PC-9 (cell line): Measurements from ENCODE around the gene ELK4. TPM values are rescaled to one million over a fixed set of nuclear protein-coding genes. Genes with fewer than 3 reads are reported as not detected.

Experiments
- BruUV-seq: library from RNA; stranded (reverse); fragments of 400-500 nt; replicated peaks from 2 replicates; lab custom pipeline; 2021; lab: Mats Ljungman, UMichigan
- CTCF ChIA-PET: fragments of 300-600 bp; sonication (Branson Sonifier 250); formaldehyde crosslinking; loops from one replicate; lab custom pipeline; 2022; ENCODE audit warnings: antibody characterized with exemption; lab: Charles Lee
- POLR2A ChIA-PET: fragments of 300-600 bp; sonication (Branson Sonifier 250); formaldehyde crosslinking; loops from one replicate; lab custom pipeline; 2022; ENCODE audit warnings: antibody characterized with exemption; ENCODE audit not compliant: unreplicated experiment; lab: Charles Lee
- DNase-seq, 2 experiments: peaks; one replicate each; pipeline versions ENCODE4 v3.0.0 to v3.0.0-alpha.2; 2015 to 2022; ENCODE audit warnings: mixed read lengths in 1 of 2
- H2AFZ ChIP-seq: fragments of 200-600 bp; sonication (generic); 2 replicates; pipeline ENCODE4 v1.8.1; 2017; ENCODE audit warnings: antibody characterized with exemption
- H3F3A ChIP-seq: fragments of 200-600 bp; sonication (generic); 2 replicates; pipeline ENCODE4 v1.8.1; 2017; ENCODE audit warnings: antibody characterized with exemption, mild to moderate bottlenecking, low read depth; ENCODE audit not compliant: insufficient read depth
- H3K27ac ChIP-seq: fragments of 200-600 bp; sonication (generic); 2 replicates; pipeline ENCODE4 v1.6.1; 2016; ENCODE audit warnings: mixed run types
- H3K27me3 ChIP-seq: fragments of 200-600 bp; sonication (generic); 2 replicates; pipeline ENCODE4 v1.6.1; 2016; ENCODE audit warnings: low read depth, mixed run types; ENCODE audit not compliant: insufficient read depth
- H3K36me3 ChIP-seq: fragments of 200-600 bp; sonication (generic); 2 replicates; pipeline ENCODE4 v1.6.1; 2016; ENCODE audit warnings: low read depth, mixed run types
- H3K4me1 ChIP-seq: fragments of 200-600 bp; sonication (generic); replicated peaks from 2 replicates; pipeline ENCODE4 v1.6.1; 2016; ENCODE audit warnings: mixed run types; ENCODE audit not compliant: insufficient read depth
- H3K4me2 ChIP-seq: fragments of 200-600 bp; sonication (generic); 2 replicates; pipeline ENCODE4 v1.6.1; 2017; ENCODE audit warnings: mixed run types
- H3K4me3 ChIP-seq: fragments of 200-600 bp; sonication (generic); 2 replicates; pipeline ENCODE4 v1.6.1; 2016; ENCODE audit warnings: mixed run types
- H3K79me2 ChIP-seq: fragments of 200-600 bp; sonication (generic); 2 replicates; pipeline ENCODE4 v1.6.1; 2017; ENCODE audit warnings: low read depth, mixed run types
- H3K9me2 ChIP-seq: fragments of 200-600 bp; sonication (generic); 2 replicates; pipeline ENCODE4 v1.8.1; 2017; ENCODE audit warnings: mild to moderate bottlenecking; ENCODE audit not compliant: insufficient read depth
- H3K9me3 ChIP-seq: fragments of 200-600 bp; sonication (generic); 2 replicates; pipeline ENCODE4 v1.8.1; 2016; ENCODE audit warnings: low read depth; ENCODE audit not compliant: insufficient read depth
- H4K20me1 ChIP-seq: fragments of 200-600 bp; sonication (generic); 2 replicates; pipeline ENCODE4 v1.8.1; 2017; ENCODE audit not compliant: insufficient read depth
- CTCF ChIP-seq: fragments of 200-600 bp; sonication (generic); conservative IDR thresholded peaks from 2 replicates; pipeline ENCODE4 v1.6.1; 2017; ENCODE audit warnings: mixed run types, antibody characterized with exemption, mild to moderate bottlenecking, moderate library complexity
- EZH2 ChIP-seq: fragments of 200-600 bp; sonication (generic); IDR thresholded peaks from 2 replicates; pipeline ENCODE4 v1.8.0; 2017; ENCODE audit warnings: antibody characterized with exemption, low read depth
- intact Hi-C: fragments of 100-400 bp; cut with micrococcal nuclease; formaldehyde crosslinking; loops from one replicate; pipeline ENCODE4 v1.10.0; 2022; ENCODE audit not compliant: unreplicated experiment
- total RNA-seq: library from RNA; stranded (reverse); gene quantifications from 2 replicates; pipeline ENCODE4 v1.2.3, GENCODE V29; 2021

The ELK4 gene
- total RNA-seq, 1 experiment from 2014 or later, result 48.1 TPM

DNA sequence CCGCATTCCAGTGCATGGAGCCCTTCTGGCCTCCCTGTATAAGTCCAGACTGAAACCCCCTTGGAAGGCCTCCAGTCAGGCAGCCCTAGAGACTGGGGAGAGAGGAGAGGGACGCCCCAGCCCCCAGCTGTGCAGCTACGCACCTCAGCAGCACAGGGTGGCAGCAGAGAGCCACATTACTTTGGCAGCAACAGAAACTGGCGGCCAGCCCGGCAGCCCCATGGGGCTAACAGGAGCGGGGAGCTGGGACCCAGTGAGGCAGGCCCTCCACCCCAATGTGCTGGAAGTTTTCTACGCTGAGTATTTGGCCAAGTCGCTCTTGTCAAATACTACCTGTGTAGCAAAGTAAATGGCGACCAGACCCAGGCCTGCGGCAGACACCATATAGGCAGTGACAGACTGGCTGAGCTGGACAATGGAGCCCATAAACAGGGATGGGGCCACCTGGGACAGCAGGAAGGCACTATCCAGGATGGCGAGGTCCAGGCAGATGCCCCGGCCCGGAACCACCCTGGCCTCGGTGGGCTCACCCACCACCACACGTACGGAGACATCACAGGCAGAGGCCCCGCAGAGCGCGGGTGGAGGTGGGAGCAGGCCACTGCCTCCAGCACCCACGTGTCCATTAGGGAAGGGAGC lies 27.3 kb upstream of the ELK4 start:
- H4K20me1 ChIP-seq, result 0 out of 2 replicates have a peak, but pooled peaks cover 4% of the 10 kb centered on the region
- H3K4me2 ChIP-seq, result no peak overlapping the region
- POLR2A ChIA-PET, result interaction anchor here (1.1 kb wide), 1 partner anchor 27 kb away, joined by 3 read pairs; no protein-coding TSS in a partner anchor
- H2AFZ ChIP-seq, result no peak overlapping the region
- peak in 1 of 2 experiments; percentile 74 for DNase-seq
- H3F3A ChIP-seq, result peaks cover 17% of the 10 kb centered on the region
- H3K9me2 ChIP-seq, result no peaks in the 10 kb centered on the region
- no peak overlapping the region for H3K27ac ChIP-seq
- BruUV-seq, result no TSS peak
- CTCF ChIA-PET, result interaction anchor here (0.5 to 3.8 kb wide), 12 partner anchors 27 to 318 kb away, joined by 3 to 96 read pairs (median 4); partner anchors contain the start of gene ELK4
- no peaks in the 10 kb centered on the region for H3K27me3 ChIP-seq
- no peaks in the 10 kb centered on the region for H3K9me3 ChIP-seq
- intact Hi-C loops, result loop anchor here (1.0 to 5.0 kb wide), 3 partner anchors 52 to 262 kb away; no protein-coding TSS in a partner anchor
- H3K79me2 ChIP-seq, result peaks cover 11% of the 10 kb centered on the region
- TF ChIP-seq EZH2 (no peak), CTCF (peak; percentile 92)
- H3K36me3 ChIP-seq, result 0 out of 2 replicates have a peak, but pooled peaks cover 21% of the 10 kb centered on the region
- H3K4me1 ChIP-seq, result peaks cover 27% of the 10 kb centered on the region
- no peak overlapping the region for H3K4me3 ChIP-seq

DNA sequence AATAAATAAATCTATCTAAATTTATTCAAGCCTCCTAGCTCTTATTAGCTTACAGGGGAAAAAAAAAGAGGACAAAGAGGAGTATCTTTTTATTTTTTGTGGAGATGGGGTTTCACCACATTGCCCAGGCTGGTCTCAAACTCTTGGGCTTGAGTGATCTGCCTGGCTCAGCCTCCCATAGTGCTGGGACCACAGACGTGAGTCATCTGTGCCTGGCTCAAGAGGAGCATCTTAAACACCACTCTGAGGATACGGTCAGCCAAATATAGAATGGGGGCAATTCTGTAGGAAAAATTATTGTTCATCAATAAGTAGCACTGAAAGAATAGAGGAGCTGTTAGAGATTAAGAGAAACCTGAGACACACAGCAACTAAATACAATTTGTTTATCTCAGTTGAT lies 24.4 kb upstream of the ELK4 start:
- CTCF ChIA-PET, result interaction anchor here (0.6 to 0.7 kb wide), 2 partner anchors 73 to 120 kb away, joined by 3 read pairs; no protein-coding TSS in a partner anchor
- TF ChIP-seq EZH2, result no peak
- TF ChIP-seq CTCF, result no peak
- Histone ChIP-seq H4K20me1 (0 out of 2 replicates have a peak, but pooled peaks cover 9% of the 10 kb centered on the region), H2AFZ (no peak overlapping the region), H3K4me2 (no peak overlapping the region), H3F3A (peaks cover 17% of the 10 kb centered on the region), H3K4me3 (no peak overlapping the region), H3K4me1 (no peaks in the 10 kb centered on the region), H3K79me2 (no peaks in the 10 kb centered on the region), H3K27me3 (no peaks in the 10 kb centered on the region), H3K27ac (no peak overlapping the region), H3K36me3 (0 out of 2 replicates have a peak, but pooled peaks cover 6% of the 10 kb centered on the region), H3K9me2 (no peaks in the 10 kb centered on the region), H3K9me3 (no peaks in the 10 kb centered on the region)
- POLR2A ChIA-PET, result no interaction called here
- no peak for DNase-seq
- intact Hi-C loops, result loop anchor here (2.0 to 5.0 kb wide), 3 partner anchors 167 to 261 kb away; no protein-coding TSS in a partner anchor
- no TSS peak for BruUV-seq

GRCh38 chr1:205652984-205653383 lies 21.2 kb upstream of the ELK4 start:
- Histone ChIP-seq H3K4me3 (no peak overlapping the region), H3K36me3 (no peaks in the 10 kb centered on the region), H3F3A (no peaks in the 10 kb centered on the region), H3K27me3 (no peaks in the 10 kb centered on the region), H3K27ac (no peak overlapping the region), H2AFZ (no peak overlapping the region), H3K79me2 (no peaks in the 10 kb centered on the region), H4K20me1 (0 out of 2 replicates have a peak, but pooled peaks cover 9% of the 10 kb centered on the region), H3K9me2 (no peaks in the 10 kb centered on the region), H3K4me2 (no peak overlapping the region), H3K9me3 (no peaks in the 10 kb centered on the region), H3K4me1 (no peaks in the 10 kb centered on the region)
- TF ChIP-seq CTCF (no peak), EZH2 (no peak)
- no TSS peak for BruUV-seq
- no peak for DNase-seq
- intact Hi-C loops, result no loop called here
- CTCF ChIA-PET, result interaction anchor here (0.7 kb wide), 1 partner anchor 208 kb away, joined by 6 read pairs; no protein-coding TSS in a partner anchor
- POLR2A ChIA-PET, result no interaction called here
